Fibroblast of the aortic adventitia (primary cell): ENCODE results near the gene TXNDC9. TPM values are rescaled to one million over a fixed set of nuclear protein-coding genes. Genes with fewer than 3 reads are reported as not detected.
"Not testable (repeated sequence)": the region's sequence is repeated elsewhere in the genome, so short reads cannot be mapped to it uniquely, and the experiment has no call there.

Experiments
- DNase-seq: peaks from one replicate; pipeline ENCODE4 v3.0.0-alpha.2; 2010; ENCODE audit warnings: low read depth
- H3K4me3 ChIP-seq: 2 replicates; pipeline ENCODE4 v1.5.1; 2011; ENCODE audit warnings: low read depth, mild to moderate bottlenecking, control low read depth, low read length, moderate library complexity
- CTCF ChIP-seq: IDR thresholded peaks from 2 replicates; pipeline ENCODE4 v1.5.1; 2011; ENCODE audit warnings: mild to moderate bottlenecking, low read length, control low read depth, inconsistent platforms; ENCODE audit not compliant: insufficient read depth
- total RNA-seq: library from RNA; depleted of rRNA; stranded (reverse); fragments of >200 nt; gene quantifications from 2 replicates; pipeline ENCODE4 v1.2.3, GENCODE V29; 2012; ENCODE audit warnings: low replicate concordance

Gene TXNDC9
- total RNA-seq, 1 donor = 88.0 TPM

- TF ChIP-seq CTCF = no peak
- DNase-seq = no peak
- H3K4me3 ChIP-seq = no peak overlapping the region
Observed at GRCh38 chr2:99346218-99346617, 10.1 kb upstream of the TXNDC9 start.

DNA sequence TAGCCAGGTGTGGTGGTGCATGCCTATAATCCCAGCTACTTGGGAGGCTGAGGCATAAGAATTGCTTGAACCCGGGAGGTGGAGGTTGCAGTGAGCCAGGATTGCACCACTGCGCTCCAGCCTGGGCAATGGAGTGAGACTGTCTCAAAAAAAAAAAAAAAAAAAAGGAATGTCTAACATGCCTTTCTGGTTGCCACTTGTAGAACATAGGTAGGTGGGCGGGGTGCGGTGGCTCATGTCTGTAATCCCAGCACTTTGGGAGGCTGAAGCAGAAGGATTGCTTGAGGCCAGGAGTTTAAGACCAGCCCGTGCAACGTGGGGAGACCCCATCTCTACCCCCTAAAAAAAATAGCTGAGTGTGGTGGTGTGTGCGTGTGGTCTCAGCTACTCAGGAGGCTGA, 9.3 kb upstream of the TXNDC9 start:
- H3K4me3 ChIP-seq, DNase-seq: not testable (repeated sequence)

- no peak overlapping the region for H3K4me3 ChIP-seq
- no peak for DNase-seq
- TF ChIP-seq CTCF = no peak
Observed at GRCh38 chr2:99342536-99342935, 6.4 kb upstream of the TXNDC9 start.

DNA sequence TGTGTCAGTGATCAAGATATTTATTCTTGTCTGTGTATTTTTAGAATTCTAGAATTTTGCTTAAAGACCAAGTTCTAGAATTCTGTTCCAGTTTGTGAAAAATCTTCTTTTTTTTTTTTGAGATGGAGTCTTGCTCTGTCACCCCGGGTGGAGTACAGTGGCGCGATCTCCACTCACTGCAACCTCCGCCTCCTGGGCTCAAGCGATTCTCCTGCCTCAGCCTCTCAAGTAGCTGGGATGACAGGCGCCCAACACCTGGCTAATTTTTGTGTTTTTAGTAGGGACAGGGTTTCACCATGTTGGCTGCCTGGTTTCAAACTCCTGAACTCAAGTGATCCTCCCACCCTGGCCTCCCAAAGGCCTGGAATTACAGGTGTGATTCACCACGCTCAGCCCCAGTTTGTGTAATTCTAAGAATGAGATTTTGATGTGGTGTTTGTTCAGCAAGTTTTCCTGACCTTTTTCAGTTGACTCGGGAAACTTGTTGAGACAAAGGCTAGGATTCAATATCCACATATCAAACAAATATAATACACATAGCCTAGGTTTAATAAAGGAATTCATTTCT, 4.6 kb upstream of the TXNDC9 start:
- no peak for TF ChIP-seq CTCF
- no peak overlapping the region for H3K4me3 ChIP-seq
- no peak for DNase-seq

DNA sequence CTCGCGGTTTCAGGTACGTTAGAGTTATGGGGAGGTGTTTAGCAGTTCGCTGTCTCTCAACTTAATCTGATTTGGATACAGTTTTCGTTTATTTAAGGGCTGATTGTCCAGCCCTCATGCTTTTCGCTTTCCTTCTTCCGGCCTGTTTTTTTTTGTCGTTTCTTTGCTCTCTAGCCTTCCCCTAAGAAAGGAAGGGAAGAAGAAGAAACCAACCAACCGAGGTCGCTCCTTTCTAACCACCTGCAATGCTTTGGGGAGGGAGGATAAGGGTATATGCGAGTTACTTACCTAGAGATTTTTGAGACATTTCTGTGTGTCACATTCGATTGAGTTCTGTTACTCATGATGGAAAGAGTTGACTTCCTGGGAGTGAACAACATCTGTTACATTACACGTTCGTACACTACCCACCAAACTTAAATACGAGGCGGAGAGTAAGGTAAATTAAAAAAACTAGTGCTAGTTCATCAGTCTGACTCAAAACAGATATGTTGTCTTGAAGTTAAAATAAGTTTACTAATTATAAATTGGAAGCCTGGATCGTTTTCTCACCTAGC, 2.0 kb upstream of the TXNDC9 start:
- no peak for TF ChIP-seq CTCF
- DNase-seq = peak; percentile 15
- H3K4me3 ChIP-seq = peak overlapping the region; percentile 93

DNA sequence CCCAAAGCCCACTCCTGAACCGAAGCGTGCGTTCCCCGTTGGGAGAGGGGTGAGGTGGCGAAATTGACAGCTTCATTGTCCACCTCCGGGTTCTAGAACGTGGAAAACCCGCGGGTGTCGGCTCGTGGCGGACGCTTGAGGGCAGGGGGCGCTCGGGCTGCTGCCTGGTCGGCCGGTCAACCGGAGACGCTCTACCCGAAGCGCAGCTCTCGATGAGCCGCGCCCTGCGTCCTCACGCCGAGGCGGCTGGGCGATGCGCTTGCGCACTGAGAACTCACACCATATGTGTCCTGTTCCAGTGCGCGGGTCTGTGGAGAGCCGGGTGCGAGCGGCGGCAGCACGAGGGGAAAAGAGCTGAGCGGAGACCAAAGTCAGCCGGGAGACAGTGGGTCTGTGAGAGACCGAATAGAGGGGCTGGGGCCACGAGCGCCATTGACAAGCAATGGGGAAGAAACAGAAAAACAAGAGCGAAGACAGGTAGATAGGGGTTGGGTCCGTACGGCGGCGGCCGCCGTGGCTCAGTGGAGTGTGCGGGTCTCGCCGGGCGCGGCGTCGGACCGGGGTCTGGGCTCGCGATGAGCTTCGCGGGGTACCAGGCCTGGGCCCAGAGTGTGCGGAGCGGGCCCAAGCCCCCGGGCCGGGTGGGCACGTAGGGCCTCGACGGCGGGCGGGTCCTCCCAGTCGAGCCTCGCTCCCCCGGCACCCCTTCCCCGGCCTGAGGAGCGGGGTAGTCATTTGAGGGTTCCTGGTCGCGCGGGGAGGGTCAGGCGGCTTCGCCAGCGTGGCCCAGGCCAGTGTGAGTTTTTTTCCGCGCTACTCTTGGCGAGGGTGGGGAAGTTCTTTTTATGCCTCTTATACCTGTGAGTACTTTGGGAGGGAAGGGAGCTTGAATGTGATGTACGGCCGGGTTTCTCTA, 1.2 kb upstream of the TXNDC9 start, which contains the start of gene EIF5B:
EIF5B (plus strand) TSS at position 277 of the 916 bp plus-strand sequence; CDS start at position 443, 166 bp downstream.
- peak; percentile 96 for DNase-seq
- H3K4me3 ChIP-seq = peak within 1 kb of the TSS; percentile 93
- peak; percentile 69 for TF ChIP-seq CTCF

DNA sequence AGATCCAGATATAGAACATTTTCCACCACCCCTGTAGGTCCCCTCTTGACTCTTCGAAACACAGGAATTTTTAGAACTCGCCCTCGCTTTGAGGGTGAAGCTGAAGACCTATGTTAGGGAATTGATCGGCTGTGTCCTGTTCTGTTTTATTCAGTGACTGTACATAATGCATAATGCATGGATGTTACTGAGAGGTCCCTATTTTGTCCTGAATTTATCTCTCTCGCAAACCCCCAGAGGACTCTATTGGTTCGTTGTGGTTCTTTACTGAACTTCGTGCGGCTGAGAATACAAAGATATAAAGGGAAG, 625 bp upstream of the TXNDC9 start:
- DNase-seq = no peak
- no peak for TF ChIP-seq CTCF

More for the DNA sequence above, 625 bp upstream of the TXNDC9 start:
- H3K4me3 ChIP-seq = peak overlapping the region; percentile 93
